GM23338 (cell line): ENCODE data around the gene PCSK5. TPM values are rescaled to one million over a fixed set of nuclear protein-coding genes. Genes with fewer than 3 reads are reported as not detected.

Experiments
- ATAC-seq: fragments of 200-7000 bp; cut with Tn5 transposase; 3 replicates; pipeline ENCODE4 v1.9.1; 2020
- DNase-seq: peaks from one replicate; pipeline ENCODE4 v3.0.0-alpha.2; 2015; ENCODE audit warnings: low spot score
- H2AFZ ChIP-seq: fragments of 200-600 bp; sonication (generic); 2 replicates; pipeline ENCODE4 v1.8.0; 2016; ENCODE audit warnings: antibody characterized with exemption, mild to moderate bottlenecking, moderate library complexity
- H3F3A ChIP-seq: fragments of 200-600 bp; sonication (generic); replicated peaks from 2 replicates; pipeline ENCODE4 v1.8.0; 2017; ENCODE audit warnings: antibody characterized with exemption, mixed run types, low read depth
- H3K27ac ChIP-seq: fragments of 200-600 bp; sonication (generic); 2 replicates; pipeline ENCODE4 v1.6.1; 2016; ENCODE audit warnings: low read depth
- H3K27me3 ChIP-seq: fragments of 200-600 bp; sonication (generic); 2 replicates; pipeline ENCODE4 v1.8.0; 2016; ENCODE audit warnings: mild to moderate bottlenecking, mixed run types, moderate library complexity; ENCODE audit not compliant: insufficient read depth
- H3K36me3 ChIP-seq: fragments of 200-600 bp; sonication (generic); 2 replicates; pipeline ENCODE4 v1.8.0; 2016; ENCODE audit warnings: mild to moderate bottlenecking; ENCODE audit not compliant: insufficient read depth
- H3K4me1 ChIP-seq: fragments of 200-600 bp; sonication (generic); 2 replicates; pipeline ENCODE4 v1.8.0; 2016; ENCODE audit warnings: mild to moderate bottlenecking, moderate library complexity; ENCODE audit not compliant: insufficient read depth
- H3K4me2 ChIP-seq: fragments of 200-600 bp; sonication (generic); 2 replicates; pipeline ENCODE4 v1.7.1; 2017; ENCODE audit warnings: mixed run types
- H3K4me3 ChIP-seq: fragments of 200-600 bp; sonication (generic); 2 replicates; pipeline ENCODE4 v1.6.1; 2016; ENCODE audit warnings: mixed run types
- H3K79me2 ChIP-seq: fragments of 200-600 bp; sonication (generic); replicated peaks from 2 replicates; pipeline ENCODE4 v1.8.0; 2017; ENCODE audit warnings: mild to moderate bottlenecking; ENCODE audit not compliant: insufficient read depth
- H3K9me2 ChIP-seq: fragments of 200-600 bp; sonication (generic); 2 replicates; pipeline ENCODE4 v1.8.0; 2017; ENCODE audit not compliant: insufficient read depth
- H4K20me1 ChIP-seq: fragments of 200-600 bp; sonication (generic); replicated peaks from 2 replicates; pipeline ENCODE4 v1.8.0; 2017; ENCODE audit warnings: mild to moderate bottlenecking; ENCODE audit not compliant: insufficient read depth
- H3K27ac Mint-ChIP-seq: 2 replicates; pipeline ENCODE4 v1.8.0; 2020; ENCODE audit warnings: inconsistent platforms, mild to moderate bottlenecking, moderate library complexity, mixed read lengths
- H3K27me3 Mint-ChIP-seq: 3 replicates; pipeline ENCODE4 v1.8.0; 2022; ENCODE audit warnings: low read depth, mild to moderate bottlenecking, moderate library complexity, mixed read lengths, inconsistent platforms; ENCODE audit not compliant: insufficient read depth, poor library complexity
- H3K36me3 Mint-ChIP-seq: 3 replicates; pipeline ENCODE4 v1.8.0; 2021; ENCODE audit warnings: low read depth, mild to moderate bottlenecking, inconsistent platforms, moderate library complexity, mixed read lengths
- H3K4me1 Mint-ChIP-seq: 3 replicates; pipeline ENCODE4 v1.8.0; 2020; ENCODE audit warnings: mild to moderate bottlenecking, inconsistent platforms, mixed read lengths
- H3K4me3 Mint-ChIP-seq: 3 replicates; pipeline ENCODE4 v1.8.0; 2021; ENCODE audit warnings: moderate library complexity, mild to moderate bottlenecking, inconsistent platforms, mixed read lengths
- H3K9me3 Mint-ChIP-seq: 3 replicates; pipeline ENCODE4 v1.8.0; 2020; ENCODE audit warnings: moderate library complexity, mild to moderate bottlenecking, inconsistent platforms, mixed read lengths
- CREB1 ChIP-seq: fragments of 250-450 bp; sonication (Bioruptor Pico); IDR thresholded peaks from 2 replicates; pipeline ENCODE4 v1.5.0; 2020; ENCODE audit warnings: low read depth, mild to moderate bottlenecking, moderate library complexity
- EZH2 ChIP-seq: fragments of 200-600 bp; sonication (generic); IDR thresholded peaks from one replicate; pipeline ENCODE4 v1.8.0; 2017; ENCODE audit warnings: antibody characterized with exemption, mild to moderate bottlenecking, low read depth; ENCODE audit not compliant: unreplicated experiment
- EZH2phosphoT487 ChIP-seq: fragments of 200-600 bp; sonication (generic); IDR thresholded peaks from one replicate; pipeline ENCODE4 v1.8.1; 2018; ENCODE audit warnings: antibody characterized with exemption; ENCODE audit not compliant: unreplicated experiment
- JUNB ChIP-seq: IDR thresholded peaks from one replicate; pipeline ENCODE4 v1.6.1; 2016; ENCODE audit warnings: antibody characterized with exemption; ENCODE audit not compliant: unreplicated experiment
- NANOG ChIP-seq: IDR thresholded peaks from 2 replicates; pipeline ENCODE4 v1.6.1; 2016; ENCODE audit warnings: antibody characterized with exemption, borderline replicate concordance
- POLR2AphosphoS5 ChIP-seq: IDR thresholded peaks from 2 replicates; pipeline ENCODE4 v1.6.1; 2016; ENCODE audit warnings: antibody characterized with exemption, low read depth
- REST ChIP-seq: IDR thresholded peaks from one replicate; pipeline ENCODE4 v1.6.1; 2018; ENCODE audit warnings: antibody characterized with exemption; ENCODE audit not compliant: unreplicated experiment
- STAT1 ChIP-seq: IDR thresholded peaks from one replicate; pipeline ENCODE4 v1.6.1; 2016; ENCODE audit warnings: antibody characterized with exemption; ENCODE audit not compliant: unreplicated experiment
- ZNF114 ChIP-seq: fragments of 250-450 bp; sonication (Bioruptor Pico); IDR thresholded peaks from 2 replicates; pipeline ENCODE4 v1.5.0; 2020; ENCODE audit warnings: mild to moderate bottlenecking, moderate library complexity
- ZNF331 ChIP-seq: fragments of 250-450 bp; sonication (Bioruptor Pico); IDR thresholded peaks from 2 replicates; pipeline ENCODE4 v1.5.0; 2020; ENCODE audit warnings: low read depth, mild to moderate bottlenecking, moderate library complexity
- ZNF462 ChIP-seq: fragments of 250-450 bp; sonication (Bioruptor Pico); IDR thresholded peaks from 2 replicates; pipeline ENCODE4 v1.5.0; 2020; ENCODE audit warnings: mild to moderate bottlenecking, moderate library complexity
- polyA plus RNA-seq: library from polyadenylated mRNA; unstranded; fragments of >200 nt; fragmentation: Nextera tagmentation; extraction: Ambion mirVana; gene quantifications from 2 replicates; pipeline ENCODE4 v1.2.1, GENCODE V29; 2016
- total RNA-seq: library from RNA; depleted of rRNA; stranded (reverse); fragments of >200 nt; shearing (Covaris generic); gene quantifications from 2 replicates; pipeline ENCODE4 v1.2.3, GENCODE V29; 2014
- TF ChIP-seq, protein P1 (sequence below): IDR thresholded peaks from 2 replicates; pipeline ENCODE4 v1.6.1; 2016; ENCODE audit warnings: antibody characterized with exemption
- TF ChIP-seq, protein P2 (sequence below), 2 experiments: fragments of 200-600 bp in 1 of 2; sonication (generic) in 1 of 2; conservative IDR thresholded peaks; 2 replicates each; pipeline versions ENCODE4 v1.5.1 to v1.6.1; 2016 to 2017; ENCODE audit warnings: antibody characterized with exemption in 2 of 2, low read depth in 2 of 2, mild to moderate bottlenecking in 2 of 2, moderate library complexity in 1 of 2

PCSK5 gene
- total and polyA plus RNA-seq, 2 experiments from 2014 or later, result 12.3 to 34.8 TPM

GRCh38 chr9:75918154-75918553 lies 27.7 kb downstream of the PCSK5 start:
- Mint-ChIP-seq H3K27ac (no peak overlapping the region), H3K4me3 (no peak overlapping the region), H3K9me3 (no peaks in the 10 kb centered on the region; the same call in 2 of the 3 replicates), H3K36me3 (peaks cover 4% of the 10 kb centered on the region; the same call in 1 of the 3 replicates), H3K27me3 (no peaks in the 10 kb centered on the region), H3K4me1 (peaks cover 12% of the 10 kb centered on the region)
- TF ChIP-seq ZNF114 (CRISPR knock-in tag), result no peak
- no peak for TF ChIP-seq POLR2AphosphoS5
- TF ChIP-seq EZH2, result no peak
- no peak for TF ChIP-seq JUNB
- TF ChIP-seq, protein P1, sequence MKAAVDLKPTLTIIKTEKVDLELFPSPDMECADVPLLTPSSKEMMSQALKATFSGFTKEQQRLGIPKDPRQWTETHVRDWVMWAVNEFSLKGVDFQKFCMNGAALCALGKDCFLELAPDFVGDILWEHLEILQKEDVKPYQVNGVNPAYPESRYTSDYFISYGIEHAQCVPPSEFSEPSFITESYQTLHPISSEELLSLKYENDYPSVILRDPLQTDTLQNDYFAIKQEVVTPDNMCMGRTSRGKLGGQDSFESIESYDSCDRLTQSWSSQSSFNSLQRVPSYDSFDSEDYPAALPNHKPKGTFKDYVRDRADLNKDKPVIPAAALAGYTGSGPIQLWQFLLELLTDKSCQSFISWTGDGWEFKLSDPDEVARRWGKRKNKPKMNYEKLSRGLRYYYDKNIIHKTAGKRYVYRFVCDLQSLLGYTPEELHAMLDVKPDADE, result no peak
- TF ChIP-seq NANOG, result no peak
- TF ChIP-seq, protein P2, sequence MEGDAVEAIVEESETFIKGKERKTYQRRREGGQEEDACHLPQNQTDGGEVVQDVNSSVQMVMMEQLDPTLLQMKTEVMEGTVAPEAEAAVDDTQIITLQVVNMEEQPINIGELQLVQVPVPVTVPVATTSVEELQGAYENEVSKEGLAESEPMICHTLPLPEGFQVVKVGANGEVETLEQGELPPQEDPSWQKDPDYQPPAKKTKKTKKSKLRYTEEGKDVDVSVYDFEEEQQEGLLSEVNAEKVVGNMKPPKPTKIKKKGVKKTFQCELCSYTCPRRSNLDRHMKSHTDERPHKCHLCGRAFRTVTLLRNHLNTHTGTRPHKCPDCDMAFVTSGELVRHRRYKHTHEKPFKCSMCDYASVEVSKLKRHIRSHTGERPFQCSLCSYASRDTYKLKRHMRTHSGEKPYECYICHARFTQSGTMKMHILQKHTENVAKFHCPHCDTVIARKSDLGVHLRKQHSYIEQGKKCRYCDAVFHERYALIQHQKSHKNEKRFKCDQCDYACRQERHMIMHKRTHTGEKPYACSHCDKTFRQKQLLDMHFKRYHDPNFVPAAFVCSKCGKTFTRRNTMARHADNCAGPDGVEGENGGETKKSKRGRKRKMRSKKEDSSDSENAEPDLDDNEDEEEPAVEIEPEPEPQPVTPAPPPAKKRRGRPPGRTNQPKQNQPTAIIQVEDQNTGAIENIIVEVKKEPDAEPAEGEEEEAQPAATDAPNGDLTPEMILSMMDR (conservative IDR thresholded peaks at IDR 0.05; ENCODE audit: low read depth in 2 of 2), result no peak
- no peak for TF ChIP-seq STAT1
- TF ChIP-seq EZH2phosphoT487, result no peak
- TF ChIP-seq CREB1, result no peak
- TF ChIP-seq ZNF462 (CRISPR knock-in tag), result no peak
- TF ChIP-seq ZNF331 (CRISPR knock-in tag), result no peak
- TF ChIP-seq REST, result no peak
- Histone ChIP-seq H3K4me1 (peaks cover 20% of the 10 kb centered on the region; the same call in 1 of the 2 replicates), H3K79me2 (peaks cover 100% of the 10 kb centered on the region), H3K9me2 (no peaks in the 10 kb centered on the region), H3K27ac (no peak overlapping the region), H3K27me3 (no peaks in the 10 kb centered on the region), H4K20me1 (no peaks in the 10 kb centered on the region; the same call in 1 of the 2 replicates), H3K36me3 (no peaks in the 10 kb centered on the region), H3F3A (no peaks in the 10 kb centered on the region), H2AFZ (no peak overlapping the region), H3K4me2 (no peak overlapping the region), H3K4me3 (no peak overlapping the region)
- DNase-seq (no peak), ATAC-seq (no peak)
